T-helper 17 cell (primary cell): ENCODE data around the gene OR13C2. TPM values are rescaled to one million over a fixed set of nuclear protein-coding genes. Genes with fewer than 3 reads are reported as not detected.
"Not testable (repeated sequence)": the region's sequence is repeated elsewhere in the genome, so short reads cannot be mapped to it uniquely, and the experiment has no call there.

Experiments used
- ATAC-seq: fragments of 150-1000 bp; cut with Tn5 transposase; 2 replicates; pipeline ENCODE4 v1.10.0; 2021; ENCODE audit warnings: mild to moderate bottlenecking, moderate library complexity
- DNase-seq, 3 donors: peaks; one replicate each; pipeline versions ENCODE4 v3.0.0 to v3.0.0-alpha.2; 2020 to 2021
- H3K9me3 ChIP-seq: one replicate; pipeline ENCODE4 v1.7.0; 2013; ENCODE audit warnings: low read length, mild to moderate bottlenecking; ENCODE audit not compliant: control insufficient read depth, poor library complexity, severe bottlenecking
- H3K27ac Mint-ChIP-seq: one replicate; pipeline ENCODE4 v1.8.0; 2022; ENCODE audit warnings: mild to moderate bottlenecking, moderate library complexity, mixed read lengths
- H3K27me3 Mint-ChIP-seq: one replicate; pipeline ENCODE4 v1.8.0; 2022; ENCODE audit warnings: mixed read lengths
- H3K36me3 Mint-ChIP-seq: one replicate; pipeline ENCODE4 v1.8.0; 2022; ENCODE audit warnings: low read depth, mixed read lengths
- H3K4me1 Mint-ChIP-seq: one replicate; pipeline ENCODE4 v1.8.0; 2022; ENCODE audit warnings: mild to moderate bottlenecking, mixed read lengths
- H3K4me3 Mint-ChIP-seq: one replicate; pipeline ENCODE4 v1.8.0; 2022; ENCODE audit warnings: mild to moderate bottlenecking, moderate library complexity, mixed read lengths
- total RNA-seq, 4 donors: library from RNA in 2 of 4; stranded (reverse) in 2 of 4; gene quantifications; one replicate each; pipeline ENCODE4 v1.2.3 and lab custom pipeline; 2022 to 2026

OR13C2 gene, protein sequence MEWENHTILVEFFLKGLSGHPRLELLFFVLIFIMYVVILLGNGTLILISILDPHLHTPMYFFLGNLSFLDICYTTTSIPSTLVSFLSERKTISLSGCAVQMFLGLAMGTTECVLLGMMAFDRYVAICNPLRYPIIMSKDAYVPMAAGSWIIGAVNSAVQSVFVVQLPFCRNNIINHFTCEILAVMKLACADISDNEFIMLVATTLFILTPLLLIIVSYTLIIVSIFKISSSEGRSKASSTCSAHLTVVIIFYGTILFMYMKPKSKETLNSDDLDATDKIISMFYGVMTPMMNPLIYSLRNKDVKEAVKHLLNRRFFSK
- not detected for total RNA-seq
- total RNA-seq (lab: John Stamatoyannopoulos, UW) = 0 reads per million in 2 donors

DNA sequence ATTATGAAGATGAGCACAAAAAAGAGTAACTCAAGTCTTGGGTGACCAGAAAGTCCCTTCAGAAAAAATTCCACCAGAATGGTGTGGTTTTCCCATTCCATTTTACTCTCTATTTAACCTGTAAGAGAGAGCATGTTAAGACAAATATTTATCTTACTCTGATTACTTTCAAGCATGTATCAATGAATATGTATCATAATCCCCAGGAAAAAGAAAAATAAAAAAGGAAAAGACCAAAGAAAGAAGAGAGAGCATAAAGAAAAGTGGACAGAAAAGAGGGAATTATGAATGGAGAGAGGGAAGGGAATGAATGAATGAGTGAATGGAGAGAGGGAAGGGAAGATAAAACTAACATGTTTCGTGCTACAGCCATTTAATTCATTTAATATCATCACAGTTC lies at the start of gene OR13C2:
TSS of gene OR13C2 (minus strand) at position 101 of the 400 bp plus-strand sequence. CDS start at position 101, 0 bp downstream.
- H3K27me3 Mint-ChIP-seq, H3K36me3 Mint-ChIP-seq, H3K27ac Mint-ChIP-seq, H3K4me1 Mint-ChIP-seq, H3K4me3 Mint-ChIP-seq, DNase-seq, ATAC-seq, H3K9me3 ChIP-seq: not testable (repeated sequence)

DNA sequence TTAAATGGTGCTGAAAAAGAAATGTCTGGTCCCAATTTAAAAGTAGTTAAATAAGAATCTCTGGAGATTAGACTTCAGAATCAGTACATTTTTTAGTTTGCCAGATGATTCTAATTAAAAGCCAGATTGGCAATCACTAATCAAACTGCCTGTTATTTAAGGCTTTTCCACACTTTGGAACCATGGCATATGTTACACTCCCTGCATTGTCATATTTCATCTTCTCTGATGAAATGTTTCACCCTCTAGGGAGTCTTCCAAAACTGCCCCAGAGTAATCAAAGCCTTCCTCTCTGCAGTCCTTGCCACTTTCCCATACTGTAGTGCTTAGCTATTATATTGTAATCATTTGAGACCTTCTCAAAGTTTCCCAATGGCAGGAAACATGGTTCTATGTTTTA lies 30.0 kb upstream of the OR13C2 start:
- H3K27me3 Mint-ChIP-seq = no peaks in the 10 kb centered on the region
- H3K4me1 Mint-ChIP-seq = no peaks in the 10 kb centered on the region
- H3K4me3 Mint-ChIP-seq = no peak overlapping the region
- no peak overlapping the region for H3K27ac Mint-ChIP-seq
- DNase-seq (no peak), ATAC-seq (no peak)
- no peaks in the 10 kb centered on the region for H3K36me3 Mint-ChIP-seq
- H3K9me3 ChIP-seq = no peaks in the 10 kb centered on the region

DNA sequence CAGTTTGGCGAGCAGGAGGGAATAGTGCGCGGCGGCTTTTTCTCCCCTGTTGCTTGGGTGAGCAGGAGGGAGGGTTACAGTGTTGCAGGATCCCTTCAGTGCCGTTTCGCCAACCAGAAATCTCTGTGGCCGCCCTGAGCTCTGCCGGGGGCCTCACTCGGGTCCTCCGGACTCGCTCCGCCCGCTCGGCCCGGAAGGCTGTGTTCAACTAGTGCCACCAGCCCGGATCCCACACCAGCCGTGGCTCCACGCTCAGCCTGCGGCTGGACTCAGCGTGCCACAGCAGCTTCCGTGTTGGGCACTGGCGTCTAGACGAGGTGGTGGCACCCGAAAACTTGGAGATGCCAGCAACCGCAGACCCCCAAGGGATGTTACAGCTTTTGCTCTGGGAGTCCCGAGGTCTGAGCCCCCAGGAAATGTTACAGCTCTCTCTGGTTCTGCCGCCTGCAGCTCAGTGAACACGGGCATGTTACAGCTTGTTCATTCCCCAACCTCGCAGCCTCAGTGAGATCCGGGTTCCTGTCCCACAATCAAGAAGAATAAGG lies 28.6 kb upstream of the OR13C2 start:
- H3K27ac Mint-ChIP-seq = no peak overlapping the region
- H3K4me3 Mint-ChIP-seq = no peak overlapping the region
- no peaks in the 10 kb centered on the region for H3K9me3 ChIP-seq
- DNase-seq (no peak), ATAC-seq (no peak)
- no peaks in the 10 kb centered on the region for H3K4me1 Mint-ChIP-seq
- H3K27me3 Mint-ChIP-seq = no peaks in the 10 kb centered on the region
- H3K36me3 Mint-ChIP-seq = no peaks in the 10 kb centered on the region

DNA sequence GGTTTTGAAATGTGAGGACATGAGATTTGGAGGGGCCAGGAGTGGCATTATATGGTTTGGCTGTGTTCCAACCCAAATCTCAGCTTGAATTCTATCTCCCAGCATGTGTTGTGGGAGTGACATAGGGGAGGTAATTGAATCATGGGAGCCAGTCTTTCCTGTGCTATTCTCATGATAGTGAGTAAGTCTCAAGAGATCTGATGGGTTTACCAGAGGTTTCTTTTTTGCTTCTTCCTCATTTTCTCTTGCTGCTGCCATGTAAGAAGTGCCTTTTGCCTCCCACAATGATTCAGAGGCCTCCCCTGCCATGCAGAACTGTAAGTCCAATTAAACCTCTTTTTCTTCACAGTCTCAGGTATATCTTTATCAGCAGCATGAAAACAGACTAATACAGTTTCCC lies 20.5 kb upstream of the OR13C2 start:
- DNase-seq, H3K4me3 Mint-ChIP-seq, H3K36me3 Mint-ChIP-seq, H3K27me3 Mint-ChIP-seq, H3K9me3 ChIP-seq, H3K4me1 Mint-ChIP-seq, ATAC-seq, H3K27ac Mint-ChIP-seq: not testable (repeated sequence)

DNA sequence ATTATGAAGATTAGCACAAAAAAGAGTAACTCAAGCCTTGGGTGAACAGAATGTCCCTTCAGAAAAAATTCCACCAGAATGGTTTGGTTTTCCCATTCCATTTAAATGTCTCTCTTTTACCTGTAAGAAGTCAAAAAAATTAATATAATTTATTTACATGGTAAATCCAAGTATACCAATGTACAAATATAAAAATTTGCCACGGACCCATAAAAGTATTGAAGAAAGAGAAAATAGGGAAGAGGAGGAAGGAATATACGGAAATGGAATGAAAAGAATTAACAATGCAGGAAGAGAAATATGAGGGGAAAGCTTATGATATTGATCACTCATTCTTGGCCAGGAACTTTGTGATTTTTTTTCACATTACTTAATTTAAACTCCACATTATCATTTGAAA lies 12.7 kb upstream of the OR13C2 start, which contains the start of gene OR13C9:
TSS of gene OR13C9 (minus strand) at position 101 of the 400 bp plus-strand sequence. CDS start at position 101, 0 bp downstream.
- DNase-seq = no peak
- Mint-ChIP-seq H3K27ac (no peak within 1 kb of the TSS), H3K4me1 (no peaks in the 10 kb centered on the region), H3K4me3 (no peak within 1 kb of the TSS), H3K36me3 (no peaks in the 10 kb centered on the region), H3K27me3 (peaks cover 4% of the 10 kb centered on the region)
- no peaks in the 10 kb centered on the region for H3K9me3 ChIP-seq
- ATAC-seq = no peak

DNA sequence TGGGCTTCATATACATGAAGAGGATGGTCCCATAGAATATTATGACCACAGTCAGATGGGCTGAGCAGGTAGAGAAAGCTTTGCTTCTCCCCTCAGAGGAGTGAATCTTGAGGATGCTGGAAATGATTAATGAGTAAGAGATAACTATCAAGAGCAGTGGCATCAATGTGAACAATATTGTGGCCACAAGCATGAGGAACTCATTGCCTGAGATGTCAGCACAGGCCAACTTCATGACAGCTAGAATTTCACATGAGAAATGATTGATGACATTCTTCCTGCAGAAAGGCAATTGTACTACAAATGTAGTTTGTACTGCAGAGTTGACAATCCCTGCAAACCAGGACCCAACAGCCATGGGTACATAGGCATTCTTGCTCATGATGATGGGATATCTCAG lies 12.0 kb upstream of the OR13C2 start:
- H3K9me3 ChIP-seq = no peaks in the 10 kb centered on the region
- no peak overlapping the region for H3K4me3 Mint-ChIP-seq
- peaks cover 4% of the 10 kb centered on the region for H3K27me3 Mint-ChIP-seq
- H3K36me3 Mint-ChIP-seq = no peaks in the 10 kb centered on the region
- DNase-seq (no peak), ATAC-seq (no peak)
- H3K27ac Mint-ChIP-seq = no peak overlapping the region
- no peaks in the 10 kb centered on the region for H3K4me1 Mint-ChIP-seq

DNA sequence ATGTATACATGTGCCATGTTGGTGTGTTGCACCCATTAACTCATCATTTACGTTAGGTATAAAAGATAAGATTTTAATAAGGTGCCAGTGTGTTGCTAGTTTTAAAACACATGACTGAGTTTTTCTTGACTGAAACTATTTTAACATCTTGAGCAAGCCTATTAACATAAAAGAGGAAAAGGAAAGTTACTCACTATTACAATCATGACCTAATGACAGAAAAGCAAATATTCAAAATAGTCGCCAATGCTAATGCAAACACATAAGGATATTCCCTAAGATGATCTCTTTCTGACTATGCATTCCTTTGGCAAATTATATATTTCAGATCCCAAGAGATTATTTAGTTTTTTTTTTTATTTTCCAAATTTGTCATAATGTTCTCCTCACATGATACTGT lies 5.8 kb upstream of the OR13C2 start:
- Mint-ChIP-seq H3K4me3 (no peak overlapping the region), H3K36me3 (no peaks in the 10 kb centered on the region), H3K27ac (no peak overlapping the region), H3K4me1 (no peaks in the 10 kb centered on the region), H3K27me3 (no peaks in the 10 kb centered on the region)
- ATAC-seq (no peak), DNase-seq (no peak)
- no peaks in the 10 kb centered on the region for H3K9me3 ChIP-seq

DNA sequence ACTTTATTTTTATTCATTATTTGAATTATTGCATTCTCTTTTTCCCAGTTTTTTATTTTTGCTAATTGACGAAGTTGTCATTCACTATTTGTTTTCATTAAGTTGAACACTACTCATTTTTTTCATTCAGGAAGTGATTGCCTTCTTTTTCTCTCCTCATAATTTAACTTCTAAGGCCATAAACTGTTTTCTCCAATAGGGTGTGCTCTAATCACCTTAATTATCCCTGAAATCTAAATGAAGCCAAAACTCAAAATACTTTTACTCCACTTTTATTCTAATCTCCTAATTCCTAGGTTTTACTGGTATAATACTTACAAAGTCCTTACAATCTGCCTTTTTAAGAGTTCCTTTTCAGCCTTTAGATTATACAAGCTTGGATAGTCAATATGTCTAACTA lies 2.9 kb upstream of the OR13C2 start:
- H3K9me3 ChIP-seq = no peaks in the 10 kb centered on the region
- no peaks in the 10 kb centered on the region for H3K4me1 Mint-ChIP-seq
- no peak for ATAC-seq
- peaks cover 5% of the 10 kb centered on the region for H3K27me3 Mint-ChIP-seq
- no peaks in the 10 kb centered on the region for H3K36me3 Mint-ChIP-seq
- DNase-seq = no peak
- H3K4me3 Mint-ChIP-seq = no peak overlapping the region
- no peak overlapping the region for H3K27ac Mint-ChIP-seq

DNA sequence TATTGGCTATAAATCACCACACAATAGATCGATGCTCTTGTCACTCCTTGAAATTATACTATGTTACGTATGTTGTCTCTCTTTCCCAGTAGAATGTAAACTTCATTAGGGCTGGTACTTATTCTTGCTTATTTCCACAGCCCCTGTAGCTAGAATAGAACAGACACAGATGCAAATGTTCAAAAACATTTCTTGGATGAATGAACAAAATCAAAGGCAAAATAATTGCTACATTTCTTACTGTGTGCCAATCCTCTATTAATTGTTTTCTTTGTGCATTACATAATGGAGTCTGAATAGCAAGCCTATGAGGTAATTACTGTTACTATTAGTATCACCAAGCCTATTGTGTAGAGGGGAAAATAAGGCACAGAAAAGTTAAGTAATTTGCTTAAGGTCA lies 725 bp upstream of the OR13C2 start:
- Mint-ChIP-seq H3K27me3 (peaks cover 9% of the 10 kb centered on the region), H3K27ac (no peak overlapping the region), H3K36me3 (no peaks in the 10 kb centered on the region), H3K4me3 (no peak overlapping the region), H3K4me1 (no peaks in the 10 kb centered on the region)
- ATAC-seq (no peak), DNase-seq (no peak)
- H3K9me3 ChIP-seq = no peaks in the 10 kb centered on the region

DNA sequence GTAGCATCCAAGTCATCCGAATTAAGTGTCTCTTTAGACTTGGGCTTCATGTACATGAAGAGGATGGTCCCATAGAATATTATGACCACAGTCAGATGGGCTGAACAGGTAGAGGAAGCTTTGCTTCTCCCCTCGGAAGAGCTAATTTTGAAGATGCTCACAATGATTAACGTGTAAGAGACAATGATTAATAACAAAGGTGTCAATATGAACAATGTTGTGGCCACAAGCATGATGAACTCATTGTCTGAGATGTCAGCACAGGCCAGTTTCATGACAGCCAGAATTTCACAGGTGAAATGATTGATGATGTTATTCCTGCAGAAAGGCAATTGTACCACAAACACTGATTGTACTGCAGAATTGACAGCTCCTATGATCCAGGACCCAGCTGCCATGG lies 626 bp downstream of the OR13C2 start:
- Mint-ChIP-seq H3K27me3 (peaks cover 9% of the 10 kb centered on the region), H3K4me1 (no peaks in the 10 kb centered on the region), H3K4me3 (no peak overlapping the region), H3K27ac (no peak overlapping the region), H3K36me3 (no peaks in the 10 kb centered on the region)
- ATAC-seq = no peak
- H3K9me3 ChIP-seq = no peaks in the 10 kb centered on the region
- no peak for DNase-seq

DNA sequence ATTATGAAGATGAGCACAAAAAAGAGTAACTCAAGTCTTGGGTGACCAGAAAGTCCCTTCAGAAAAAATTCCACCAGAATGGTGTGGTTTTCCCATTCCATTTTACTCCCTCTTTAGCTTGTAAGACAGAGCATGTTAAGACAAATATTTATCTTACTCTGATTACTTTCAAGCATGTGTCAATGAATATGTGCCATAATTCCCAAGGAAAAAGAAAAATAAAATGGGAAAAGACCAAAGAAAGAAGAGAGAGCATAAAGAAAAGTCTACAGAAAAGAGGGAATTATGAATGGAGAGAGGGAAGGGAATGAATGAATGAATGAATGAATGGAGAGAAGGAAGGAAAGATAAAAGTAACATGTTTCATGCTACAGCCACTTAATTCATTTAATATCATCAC lies 6.1 kb downstream of the OR13C2 start, which contains the start of gene OR13C5:
TSS of gene OR13C5 (minus strand) at position 101 of the 400 bp plus-strand sequence. CDS start at position 101, 0 bp downstream.
- not testable (repeated sequence) for ATAC-seq, H3K4me1 Mint-ChIP-seq, H3K27ac Mint-ChIP-seq, H3K27me3 Mint-ChIP-seq, H3K36me3 Mint-ChIP-seq, H3K9me3 ChIP-seq, DNase-seq, H3K4me3 Mint-ChIP-seq

DNA sequence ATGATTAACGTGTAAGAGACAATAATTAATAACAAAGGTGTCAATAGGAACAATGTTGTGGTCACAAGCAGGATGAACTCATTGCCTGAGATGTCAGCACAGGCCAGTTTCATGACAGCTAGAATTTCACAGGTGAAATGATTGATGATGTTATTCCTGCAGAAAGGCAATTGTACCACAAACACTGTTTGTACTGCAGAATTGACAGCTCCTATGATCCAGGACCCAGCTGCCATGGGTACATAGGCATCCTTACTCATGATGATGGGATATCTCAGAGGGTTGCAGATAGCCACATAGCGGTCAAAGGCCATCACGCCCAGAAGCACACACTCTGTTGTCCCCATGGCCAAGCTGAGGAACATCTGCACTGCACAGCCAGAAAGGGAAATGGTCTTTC lies 6.7 kb downstream of the OR13C2 start:
- not testable (repeated sequence) for H3K9me3 ChIP-seq, H3K36me3 Mint-ChIP-seq, H3K27me3 Mint-ChIP-seq, H3K27ac Mint-ChIP-seq, DNase-seq, H3K4me3 Mint-ChIP-seq, H3K4me1 Mint-ChIP-seq, ATAC-seq

DNA sequence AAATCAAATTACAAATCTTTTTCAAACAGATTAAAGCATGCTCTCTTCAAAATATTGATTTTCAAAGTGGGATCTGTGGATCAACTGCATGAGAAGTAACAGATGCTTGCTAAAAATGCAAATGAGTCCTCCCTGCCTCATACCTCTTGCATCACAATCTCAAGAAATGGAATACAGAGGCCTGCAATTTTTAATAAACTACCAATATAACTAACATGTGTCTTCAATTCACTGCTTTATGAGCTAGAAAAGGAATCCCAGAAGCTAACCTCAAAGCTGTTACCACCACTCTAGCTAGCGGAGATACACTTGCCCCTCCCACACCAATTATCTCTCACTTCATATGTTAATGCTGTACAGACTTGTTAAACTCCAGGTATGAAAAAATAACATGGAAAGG lies 15.8 kb downstream of the OR13C2 start:
- no peaks in the 10 kb centered on the region for H3K9me3 ChIP-seq
- H3K4me1 Mint-ChIP-seq = no peaks in the 10 kb centered on the region
- peaks cover 2% of the 10 kb centered on the region for H3K36me3 Mint-ChIP-seq
- no peak overlapping the region for H3K4me3 Mint-ChIP-seq
- no peak overlapping the region for H3K27ac Mint-ChIP-seq
- ATAC-seq (no peak), DNase-seq (no peak)
- H3K27me3 Mint-ChIP-seq = no peaks in the 10 kb centered on the region
